Heart right ventricle (tissue), 16 donors: Measurements from ENCODE around the gene PLBD2. TPM values are rescaled to one million over a fixed set of nuclear protein-coding genes. Genes with fewer than 3 reads are reported as not detected.

Source experiments
- ATAC-seq, 8 donors: fragments of 200-7000 bp; cut with Tn5 transposase; one replicate each; pipeline ENCODE4 v1.9.1; 2020; ENCODE audit warnings: mild to moderate bottlenecking in 8 of 8, moderate library complexity in 8 of 8, moderate number of reproducible peaks in 1 of 8
- DNase-seq, 2 donors: peaks; one replicate each; pipeline ENCODE4 v3.0.0-alpha.2; 2020
- H3K27ac ChIP-seq, 10 donors: fragments of 200-600 bp; sonication (generic) in 2 of 10; one replicate each; pipeline versions ENCODE4 v1.5.0 to v1.8.0; 2020 to 2022; ENCODE audit warnings: mild to moderate bottlenecking in 3 of 10
- H3K27me3 ChIP-seq, 7 donors: fragments of 200-600 bp; one replicate each; pipeline ENCODE4 v1.8.0; 2021 to 2022; ENCODE audit warnings: mild to moderate bottlenecking in 2 of 7
- H3K36me3 ChIP-seq, 9 donors: fragments of 200-600 bp; sonication (generic) in 1 of 9; one replicate each; pipeline versions ENCODE4 v1.5.0 to v1.8.0; 2020 to 2022; ENCODE audit warnings: mild to moderate bottlenecking in 2 of 9
- H3K4me1 ChIP-seq, 9 donors: fragments of 200-600 bp; sonication (generic) in 1 of 9; one replicate each; pipeline versions ENCODE4 v1.5.0 to v1.8.0; 2020 to 2022; ENCODE audit warnings: mild to moderate bottlenecking in 4 of 9
- H3K4me3 ChIP-seq, 10 donors: fragments of 200-600 bp; sonication (generic) in 2 of 10; one replicate each; pipeline versions ENCODE4 v1.5.0 to v1.8.0; 2020 to 2022; ENCODE audit warnings: mild to moderate bottlenecking in 7 of 10, moderate library complexity in 2 of 10
- H3K9me3 ChIP-seq, 11 donors: fragments of 200-600 bp in 10 of 11; sonication (generic) in 2 of 11; one replicate each; pipeline versions ENCODE4 v1.5.0 to v1.8.0; 2013 to 2022; ENCODE audit warnings: mild to moderate bottlenecking in 2 of 11, control low read depth in 1 of 11, moderate library complexity in 1 of 11
- WGBS, 2 donors: extraction: QIAGEN DNeasy Blood & Tissue Kit; methylation state at CpG; one replicate each; pipeline ENCODE4 v1.1.7; 2013; ENCODE audit warnings: inconsistent platforms in 1 of 2; 5-methylcytosine and 5-hydroxymethylcytosine counted together
- intact Hi-C, 10 donors: fragments of 100-400 bp; cut with DNase I; formaldehyde crosslinking; loops; one replicate each; pipeline versions ENCODE4 v1.11.1 to v1.14.2; 2022
- polyA plus RNA-seq, 2 donors: library from polyadenylated mRNA; stranded (reverse); fragments of 200-250 nt; gene quantifications; one replicate each; pipeline ENCODE4 v1.2.3, GENCODE V29; 2013
- total RNA-seq, 10 donors: library from RNA; stranded (reverse); fragmentation: NEBNext Ultra II Directional in 3 of 10; extraction: Animal tissue kit (Norgen Biotek cat#: 25700) in 3 of 10; gene quantifications; one replicate each; pipeline versions ENCODE4 v1.2.1 to v1.2.4, GENCODE V29; 2021 to 2023
- TF ChIP-seq, protein P1 (sequence below), 9 donors: fragments of 200-600 bp; sonication (generic) in 2 of 9; IDR thresholded peaks; one replicate each; pipeline versions ENCODE4 v1.5.0 to v1.8.0; 2021 to 2022; ENCODE audit warnings: antibody characterized with exemption in 9 of 9, mild to moderate bottlenecking in 5 of 9, moderate library complexity in 1 of 9
- donor health status: Arrhythmogenic right ventricular cardiomyopathy.
- donor health status: ischemic (EF 13 %, LVEDD 7.1; RV severe dilation, severe dysfunction).
- donor health status: healthy with polysubstance abuse.
- donor health status: DM: no; HTN: yes; CAD: no.
- donor health status: DM: no; HTN: no; CAD: no.
- donor health status: ischemic (EF 25% LVEDD 6.9; RV normal size, moderate dysfunction).
- donor health status: ischemic (EF 25% LVEDD 5.7; RV mildly dilated, moderate dysfunction).
- donor health status: healthy.
- donor health status: DM: yes; HTN: yes; CAD: no.
- donor health status: Ischemic cardiomyopathy.
- donor health status: ischemic (EF 35%, LVEDD 5.7; RV mildly dilated, moderate dysfunction).
- donor health status: nonischemic (EF 11% LVEDD 7.7; RV severe dilation, severe dysfunction).
- donor health status: DM: yes; HTN: yes; CAD: no.
- donor health status: PGD.
- donor health status: ischemic (EF 29% LVEDD 5.4; RV normal size, mild dysfunction).
- donor health status: nonischemic (EF 23%, LVEDD 6.1; RV moderate dilation, normal function).

Gene PLBD2
- total and polyA plus RNA-seq, 12 donors, result 13.0 to 53.9 (median 35.4) TPM

DNA sequence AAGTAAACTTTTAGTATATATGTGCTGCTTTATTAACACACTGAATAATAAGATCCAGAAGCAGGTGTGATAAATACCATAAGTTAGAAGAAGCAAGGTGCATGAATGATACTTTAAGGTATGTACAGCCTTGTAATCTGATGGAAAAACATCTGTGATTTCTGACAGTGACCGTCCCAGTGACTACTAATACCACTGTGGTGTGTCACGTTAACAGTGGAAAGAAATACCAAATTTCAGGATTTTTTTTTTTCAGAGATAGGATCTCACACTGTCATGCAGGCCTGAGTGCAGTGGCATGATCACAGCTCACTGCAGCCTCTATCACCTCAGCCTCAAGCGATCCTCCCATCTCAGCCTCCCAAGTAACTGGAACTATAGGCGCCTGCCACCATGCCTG, 23.8 kb downstream of the PLBD2 start:
- peaks cover 0 to 95% (median 41%) of the 10 kb centered on the region in 9 donors for H3K36me3 ChIP-seq
- intact Hi-C loops, result no loop called here
- H3K4me3 ChIP-seq, result no peak overlapping the region
- no peaks in the 10 kb centered on the region for H3K27me3 ChIP-seq
- no peaks in the 10 kb centered on the region for H3K9me3 ChIP-seq
- no peak overlapping the region for H3K27ac ChIP-seq
- ATAC-seq, result no peak
- no peak for DNase-seq
- WGBS, 2 donors, result 93 to 95% methylated on average over 4 of the region's 4 CpGs
- no peaks in the 10 kb centered on the region for H3K4me1 ChIP-seq
- TF ChIP-seq, protein P1, sequence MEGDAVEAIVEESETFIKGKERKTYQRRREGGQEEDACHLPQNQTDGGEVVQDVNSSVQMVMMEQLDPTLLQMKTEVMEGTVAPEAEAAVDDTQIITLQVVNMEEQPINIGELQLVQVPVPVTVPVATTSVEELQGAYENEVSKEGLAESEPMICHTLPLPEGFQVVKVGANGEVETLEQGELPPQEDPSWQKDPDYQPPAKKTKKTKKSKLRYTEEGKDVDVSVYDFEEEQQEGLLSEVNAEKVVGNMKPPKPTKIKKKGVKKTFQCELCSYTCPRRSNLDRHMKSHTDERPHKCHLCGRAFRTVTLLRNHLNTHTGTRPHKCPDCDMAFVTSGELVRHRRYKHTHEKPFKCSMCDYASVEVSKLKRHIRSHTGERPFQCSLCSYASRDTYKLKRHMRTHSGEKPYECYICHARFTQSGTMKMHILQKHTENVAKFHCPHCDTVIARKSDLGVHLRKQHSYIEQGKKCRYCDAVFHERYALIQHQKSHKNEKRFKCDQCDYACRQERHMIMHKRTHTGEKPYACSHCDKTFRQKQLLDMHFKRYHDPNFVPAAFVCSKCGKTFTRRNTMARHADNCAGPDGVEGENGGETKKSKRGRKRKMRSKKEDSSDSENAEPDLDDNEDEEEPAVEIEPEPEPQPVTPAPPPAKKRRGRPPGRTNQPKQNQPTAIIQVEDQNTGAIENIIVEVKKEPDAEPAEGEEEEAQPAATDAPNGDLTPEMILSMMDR (IDR thresholded peaks at IDR 0.05), result no peak

DNA sequence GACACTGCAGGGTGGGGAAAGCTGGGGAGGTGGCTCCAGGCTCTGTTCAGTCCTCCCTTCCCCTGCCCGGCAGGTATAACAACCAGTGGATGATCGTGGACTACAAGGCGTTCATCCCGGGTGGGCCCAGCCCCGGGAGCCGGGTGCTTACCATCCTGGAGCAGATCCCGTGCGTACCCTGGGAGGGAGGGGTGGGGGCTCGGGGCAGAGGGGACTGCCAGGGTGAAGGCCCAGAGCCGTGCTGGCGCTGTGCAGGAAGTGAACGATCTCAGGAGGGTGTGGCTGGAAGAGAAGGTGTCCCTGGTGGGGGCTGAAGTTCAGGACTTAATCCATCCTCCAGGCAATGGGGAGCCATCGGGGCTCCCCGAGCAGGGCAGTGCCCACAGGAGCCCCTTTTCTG, 26.4 kb downstream of the PLBD2 start:
- no peak for DNase-seq
- Histone ChIP-seq H3K4me3 (no peak overlapping the region), H3K36me3 (peaks cover 0 to 97% (median 31%) of the 10 kb centered on the region in 9 donors), H3K9me3 (no peaks in the 10 kb centered on the region), H3K27me3 (no peaks in the 10 kb centered on the region), H3K4me1 (no peaks in the 10 kb centered on the region), H3K27ac (no peak overlapping the region)
- 89 to 94% methylated on average over 14 of the region's 14 CpGs for WGBS, 2 donors
- no peak for ATAC-seq
- intact Hi-C loops, result no loop called here
- TF ChIP-seq, protein P1 (IDR thresholded peaks at IDR 0.05), result no peak

DNA sequence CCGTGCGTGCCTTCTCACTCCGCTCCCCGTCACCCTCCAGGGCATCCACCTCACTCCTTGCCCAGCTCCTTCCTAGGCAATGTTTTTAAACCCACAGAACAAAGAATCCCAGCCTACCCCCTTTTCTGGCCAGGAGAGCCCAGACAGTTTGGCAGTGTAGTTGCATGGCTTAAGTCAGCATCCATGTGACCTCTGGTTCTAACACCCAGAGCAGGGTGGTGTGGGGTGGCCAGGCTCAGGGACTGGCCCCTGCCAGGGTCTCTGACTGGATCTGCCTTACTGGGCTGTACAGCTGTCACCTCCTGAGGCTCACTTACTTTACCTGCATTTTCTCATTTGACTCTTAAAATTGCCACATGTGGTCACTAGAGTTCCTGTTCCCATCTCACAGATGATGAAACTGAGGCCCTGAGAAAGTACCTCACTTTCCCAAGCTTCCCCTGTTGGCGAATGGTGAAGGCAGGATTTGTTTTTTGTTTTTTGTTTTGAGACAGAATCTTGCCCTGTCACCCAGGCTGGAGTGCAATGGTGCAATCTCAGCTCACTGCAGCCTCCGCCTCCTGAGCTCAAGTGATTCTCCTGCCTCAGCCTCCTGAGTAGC, 27.0 kb downstream of the PLBD2 start:
- peaks cover 0 to 98% (median 25%) of the 10 kb centered on the region in 9 donors for H3K36me3 ChIP-seq
- DNase-seq, result no peak
- TF ChIP-seq, protein P1 (IDR thresholded peaks at IDR 0.05), result no peak
- WGBS, 2 donors, result 94 to 95% methylated on average over 6 of the region's 6 CpGs
- H3K27me3 ChIP-seq, result no peaks in the 10 kb centered on the region
- no peak for ATAC-seq
- H3K4me3 ChIP-seq, result no peak overlapping the region
- no peak overlapping the region for H3K27ac ChIP-seq
- intact Hi-C loops, result no loop called here
- no peaks in the 10 kb centered on the region for H3K9me3 ChIP-seq
- no peaks in the 10 kb centered on the region for H3K4me1 ChIP-seq

DNA sequence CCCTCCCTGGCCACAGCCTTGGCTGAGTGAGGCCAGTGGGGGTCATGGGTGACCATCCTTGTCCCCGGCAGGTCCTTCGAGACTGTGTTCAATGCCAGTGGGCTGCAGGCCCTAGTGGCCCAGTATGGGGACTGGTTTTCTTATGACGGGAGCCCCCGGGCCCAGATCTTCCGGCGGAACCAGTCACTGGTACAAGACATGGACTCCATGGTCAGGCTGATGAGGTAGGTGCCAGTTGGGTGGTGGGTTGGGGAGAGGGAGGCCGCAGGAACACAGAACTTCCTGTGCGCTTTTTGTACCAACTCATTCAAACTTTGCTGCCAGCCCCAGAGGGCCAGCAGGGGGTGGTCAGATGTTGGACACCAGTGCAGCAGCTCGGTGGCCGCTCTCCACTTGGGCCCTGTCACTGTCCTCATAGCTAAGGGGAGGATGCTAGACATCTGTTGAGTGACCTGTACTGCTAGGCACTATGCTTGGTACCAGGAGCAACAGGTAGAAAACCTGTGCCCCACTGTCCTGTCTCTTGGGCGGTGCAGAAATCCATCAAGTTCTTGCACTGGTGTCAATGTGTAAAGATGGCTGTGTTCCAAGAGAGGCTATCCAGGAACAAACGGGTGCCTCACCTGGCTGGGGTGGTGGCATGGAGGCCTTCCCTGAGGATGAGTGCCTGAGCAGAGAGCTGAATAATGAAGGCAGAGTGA, 28.6 kb downstream of the PLBD2 start:
- Histone ChIP-seq H3K36me3 (peaks cover 0 to 89% (median 12%) of the 10 kb centered on the region in 9 donors), H3K4me1 (no peaks in the 10 kb centered on the region), H3K27ac (no peak overlapping the region), H3K4me3 (no peak overlapping the region), H3K27me3 (no peaks in the 10 kb centered on the region), H3K9me3 (no peaks in the 10 kb centered on the region)
- DNase-seq (no peak), ATAC-seq (no peak)
- 96 to 98% methylated on average over 12 of the region's 12 CpGs for WGBS, 2 donors
- TF ChIP-seq, protein P1 (IDR thresholded peaks at IDR 0.05), result no peak
- intact Hi-C loops, result no loop called here
